Ishikawa (cell line): ENCODE results near the gene NIP7.

Experiments
- CEBPB ChIP-seq: IDR thresholded peaks from 2 replicates; pipeline ENCODE4 v1.6.1; 2012
- EGR1 ChIP-seq: IDR thresholded peaks from 2 replicates; pipeline ENCODE4 v1.6.1; 2012
- RAD21 ChIP-seq: IDR thresholded peaks from 2 replicates; pipeline ENCODE4 v1.6.1; 2012; ENCODE audit warnings: low read depth
- REST ChIP-seq: IDR thresholded peaks from 2 replicates; pipeline ENCODE4 v1.6.1; 2012; ENCODE audit warnings: low read depth, mild to moderate bottlenecking
- TAF1 ChIP-seq: IDR thresholded peaks from 2 replicates; pipeline ENCODE4 v1.6.1; 2012; ENCODE audit warnings: low read depth, mild to moderate bottlenecking
- YY1 ChIP-seq: IDR thresholded peaks from 2 replicates; pipeline ENCODE4 v1.6.1; 2012; ENCODE audit warnings: low read depth

DNA sequence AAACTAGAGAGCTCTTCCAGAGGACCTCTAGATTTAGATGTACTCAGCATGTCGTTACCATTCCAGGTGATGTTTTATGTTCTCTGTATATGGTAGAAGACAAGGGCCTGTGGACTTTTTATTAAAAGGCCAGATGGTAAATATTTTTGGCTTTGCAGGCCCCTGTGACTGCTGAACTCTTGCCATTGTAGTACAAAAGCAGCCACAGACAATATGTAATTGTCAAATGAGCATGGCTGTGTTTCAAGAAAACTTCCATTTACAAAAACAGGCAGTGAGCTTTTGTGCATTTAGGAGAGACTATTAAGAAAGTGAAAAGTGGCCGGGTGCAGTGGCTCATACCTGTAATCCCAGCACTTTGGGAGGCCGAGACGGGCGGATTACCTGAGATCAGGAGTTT lies 4.6 kb downstream of the NIP7 start:
- no peak for TF ChIP-seq YY1
- TF ChIP-seq CEBPB: no peak
- no peak for TF ChIP-seq EGR1
- no peak for TF ChIP-seq REST
- no peak for TF ChIP-seq RAD21
- no peak for TF ChIP-seq TAF1
